Neural progenitor cell (in vitro differentiated cells): ENCODE results near the gene GM2A. TPM values are rescaled to one million over a fixed set of nuclear protein-coding genes. Genes with fewer than 3 reads are reported as not detected.

Experiments used
- DNase-seq: peaks from one replicate; pipeline ENCODE4 v3.0.0-alpha.2; 2016; ENCODE audit warnings: low spot score
- H2AFZ ChIP-seq: fragments of 200-600 bp; sonication (generic); replicated peaks from 2 replicates; pipeline ENCODE4 v1.6.1; 2016; ENCODE audit warnings: antibody characterized with exemption
- H3F3A ChIP-seq: fragments of 200-600 bp; sonication (generic); 2 replicates; pipeline ENCODE4 v1.6.1; 2016; ENCODE audit warnings: antibody characterized with exemption, low read depth
- H3K27ac ChIP-seq: fragments of 200-600 bp; sonication (generic); 2 replicates; pipeline ENCODE4 v1.5.1; 2016; ENCODE audit warnings: mild to moderate bottlenecking
- H3K27me3 ChIP-seq: fragments of 200-600 bp; sonication (generic); 2 replicates; pipeline ENCODE4 v1.6.1; 2016; ENCODE audit warnings: mild to moderate bottlenecking, moderate library complexity
- H3K36me3 ChIP-seq: fragments of 200-600 bp; sonication (generic); 2 replicates; pipeline ENCODE4 v1.5.1; 2016
- H3K4me1 ChIP-seq: fragments of 200-600 bp; sonication (generic); 2 replicates; pipeline ENCODE4 v1.6.1; 2016; ENCODE audit warnings: mixed run types
- H3K4me2 ChIP-seq: fragments of 200-600 bp; sonication (generic); 2 replicates; pipeline ENCODE4 v1.6.1; 2016
- H3K4me3 ChIP-seq: fragments of 200-600 bp; sonication (generic); 2 replicates; pipeline ENCODE4 v1.5.1; 2016
- H3K79me2 ChIP-seq: fragments of 200-600 bp; sonication (generic); 2 replicates; pipeline ENCODE4 v1.6.1; 2016; ENCODE audit warnings: low read depth
- H3K9ac ChIP-seq: fragments of 200-600 bp; sonication (generic); 2 replicates; pipeline ENCODE4 v1.6.1; 2016
- H3K9me3 ChIP-seq: fragments of 200-600 bp; sonication (generic); 2 replicates; pipeline ENCODE4 v1.5.1; 2016; ENCODE audit warnings: low read depth
- H4K20me1 ChIP-seq: fragments of 200-600 bp; sonication (generic); 2 replicates; pipeline ENCODE4 v1.6.1; 2016; ENCODE audit warnings: low read depth
- H3K27ac Mint-ChIP-seq: 3 replicates; pipeline ENCODE4 v1.8.0; 2021; ENCODE audit warnings: mixed read lengths
- H3K27me3 Mint-ChIP-seq: 2 replicates; pipeline ENCODE4 v1.8.0; 2022; ENCODE audit warnings: low read depth, mild to moderate bottlenecking, inconsistent platforms, moderate library complexity, mixed read lengths; ENCODE audit not compliant: insufficient read depth
- H3K36me3 Mint-ChIP-seq: 3 replicates; pipeline ENCODE4 v1.8.0; 2021; ENCODE audit warnings: mixed read lengths
- H3K4me1 Mint-ChIP-seq: 3 replicates; pipeline ENCODE4 v1.8.0; 2021; ENCODE audit warnings: mixed read lengths
- H3K4me3 Mint-ChIP-seq: 3 replicates; pipeline ENCODE4 v1.8.0; 2021; ENCODE audit warnings: mild to moderate bottlenecking, moderate library complexity, mixed read lengths
- H3K9me3 Mint-ChIP-seq: 3 replicates; pipeline ENCODE4 v1.8.0; 2020; ENCODE audit warnings: mixed read lengths
- EZH2 ChIP-seq: fragments of 200-600 bp; sonication (generic); IDR thresholded peaks from 2 replicates; pipeline ENCODE4 v1.6.1; 2017; ENCODE audit warnings: antibody characterized with exemption, mild to moderate bottlenecking, moderate library complexity
- EZH2phosphoT487 ChIP-seq: fragments of 200-600 bp; sonication (generic); IDR thresholded peaks from 2 replicates; pipeline ENCODE4 v1.6.1; 2017; ENCODE audit warnings: antibody characterized with exemption
- total RNA-seq: library from RNA; depleted of rRNA; stranded (reverse); fragments of >200 nt; gene quantifications from 2 replicates; pipeline ENCODE4 v1.2.3, GENCODE V29; 2015; ENCODE audit warnings: low replicate concordance
- TF ChIP-seq, protein P1 (sequence below): fragments of 200-600 bp; sonication (generic); IDR thresholded peaks from 2 replicates; pipeline ENCODE4 v1.5.1; 2017; ENCODE audit warnings: antibody characterized with exemption, mild to moderate bottlenecking

The GM2A gene
- total RNA-seq, 1 donor from 2014 or later, result 19.4 TPM

DNA sequence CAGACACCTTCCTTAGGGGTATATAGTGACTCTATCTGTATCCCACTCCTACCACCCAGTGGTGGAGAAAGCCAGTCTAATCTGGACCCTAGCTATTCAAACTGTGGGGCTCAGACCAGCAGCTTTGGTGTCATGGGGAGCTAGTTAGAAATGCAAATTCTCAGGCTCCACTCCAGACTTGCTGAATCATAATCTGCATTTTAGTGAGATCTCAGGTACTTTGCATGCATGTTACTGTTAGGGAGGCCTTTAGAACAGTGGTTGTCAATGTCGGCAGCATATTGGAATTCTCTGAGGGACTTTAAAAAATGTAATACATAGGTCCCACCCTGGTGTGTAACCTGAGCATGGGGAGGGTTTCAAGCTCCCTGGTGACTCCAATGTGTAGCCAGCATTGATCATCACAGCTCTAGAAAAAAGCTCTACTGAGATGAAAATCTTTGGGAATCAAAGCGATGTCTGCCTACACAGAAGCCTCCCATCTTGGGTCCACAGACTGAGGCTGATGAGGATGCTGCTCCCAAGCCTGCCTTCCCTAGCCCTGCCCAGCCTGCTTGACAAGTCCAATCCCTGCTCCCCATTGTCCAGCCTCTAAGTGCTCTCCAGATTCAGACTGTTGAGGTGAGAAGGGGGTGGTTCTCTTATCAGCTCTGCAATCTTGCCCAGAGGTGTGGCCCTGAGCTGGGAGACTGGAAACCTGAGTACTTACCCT is 11.9 kb upstream of the GM2A start:
- Mint-ChIP-seq H3K27me3 (peaks cover 4% of the 10 kb centered on the region), H3K4me3 (no peak overlapping the region), H3K9me3 (peaks cover 6% of the 10 kb centered on the region), H3K36me3 (no peaks in the 10 kb centered on the region), H3K27ac (no peak overlapping the region), H3K4me1 (peaks cover 2% of the 10 kb centered on the region)
- no peaks in the 10 kb centered on the region for H3K27me3 ChIP-seq
- no peak overlapping the region for H3K27ac ChIP-seq
- no peaks in the 10 kb centered on the region for H3F3A ChIP-seq
- H3K9me3 ChIP-seq, result no peaks in the 10 kb centered on the region
- no peaks in the 10 kb centered on the region for H3K79me2 ChIP-seq
- no peak overlapping the region for H3K4me2 ChIP-seq
- H3K9ac ChIP-seq, result no peak overlapping the region
- H3K4me3 ChIP-seq, result no peak overlapping the region
- no peaks in the 10 kb centered on the region for H3K36me3 ChIP-seq
- no peaks in the 10 kb centered on the region for H3K4me1 ChIP-seq
- TF ChIP-seq EZH2phosphoT487 (no peak), EZH2 (no peak)
- TF ChIP-seq, protein P1, sequence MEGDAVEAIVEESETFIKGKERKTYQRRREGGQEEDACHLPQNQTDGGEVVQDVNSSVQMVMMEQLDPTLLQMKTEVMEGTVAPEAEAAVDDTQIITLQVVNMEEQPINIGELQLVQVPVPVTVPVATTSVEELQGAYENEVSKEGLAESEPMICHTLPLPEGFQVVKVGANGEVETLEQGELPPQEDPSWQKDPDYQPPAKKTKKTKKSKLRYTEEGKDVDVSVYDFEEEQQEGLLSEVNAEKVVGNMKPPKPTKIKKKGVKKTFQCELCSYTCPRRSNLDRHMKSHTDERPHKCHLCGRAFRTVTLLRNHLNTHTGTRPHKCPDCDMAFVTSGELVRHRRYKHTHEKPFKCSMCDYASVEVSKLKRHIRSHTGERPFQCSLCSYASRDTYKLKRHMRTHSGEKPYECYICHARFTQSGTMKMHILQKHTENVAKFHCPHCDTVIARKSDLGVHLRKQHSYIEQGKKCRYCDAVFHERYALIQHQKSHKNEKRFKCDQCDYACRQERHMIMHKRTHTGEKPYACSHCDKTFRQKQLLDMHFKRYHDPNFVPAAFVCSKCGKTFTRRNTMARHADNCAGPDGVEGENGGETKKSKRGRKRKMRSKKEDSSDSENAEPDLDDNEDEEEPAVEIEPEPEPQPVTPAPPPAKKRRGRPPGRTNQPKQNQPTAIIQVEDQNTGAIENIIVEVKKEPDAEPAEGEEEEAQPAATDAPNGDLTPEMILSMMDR, result no peak
- no peaks in the 10 kb centered on the region for H4K20me1 ChIP-seq
- no peak overlapping the region for H2AFZ ChIP-seq
- no peak for DNase-seq

DNA sequence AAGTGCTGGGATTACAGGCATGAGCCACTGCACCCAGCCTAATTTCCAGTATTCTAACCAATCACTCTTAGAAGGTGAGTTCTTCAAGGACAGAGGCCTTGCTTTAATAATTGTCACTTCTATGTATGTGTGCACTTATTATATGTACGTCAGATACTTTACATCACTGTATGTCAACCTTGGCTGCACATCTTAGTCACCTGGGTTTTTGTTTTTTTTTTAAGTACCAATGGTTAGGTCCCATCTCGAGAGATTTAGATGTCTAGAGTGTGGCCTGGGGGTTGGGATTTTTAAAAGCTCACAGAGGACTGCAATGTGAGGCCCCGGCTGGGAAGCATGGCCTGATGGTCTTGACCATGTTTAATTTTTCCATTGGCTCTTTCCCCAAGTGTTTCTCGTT is 9.9 kb upstream of the GM2A start:
- Mint-ChIP-seq H3K9me3 (peaks cover 6% of the 10 kb centered on the region), H3K27ac (no peak overlapping the region), H3K36me3 (no peaks in the 10 kb centered on the region), H3K4me1 (peaks cover 2% of the 10 kb centered on the region), H3K4me3 (no peak overlapping the region), H3K27me3 (peaks cover 4% of the 10 kb centered on the region)
- no peak for TF ChIP-seq EZH2phosphoT487
- TF ChIP-seq, protein P1, result no peak
- TF ChIP-seq EZH2, result no peak
- H3K27me3 ChIP-seq, result no peaks in the 10 kb centered on the region
- H3K4me1 ChIP-seq, result no peaks in the 10 kb centered on the region
- no peak overlapping the region for H2AFZ ChIP-seq
- no peak overlapping the region for H3K9ac ChIP-seq
- H4K20me1 ChIP-seq, result no peaks in the 10 kb centered on the region
- H3K36me3 ChIP-seq, result no peaks in the 10 kb centered on the region
- no peak for DNase-seq
- H3F3A ChIP-seq, result no peaks in the 10 kb centered on the region
- no peak overlapping the region for H3K4me2 ChIP-seq
- H3K27ac ChIP-seq, result no peak overlapping the region
- no peaks in the 10 kb centered on the region for H3K9me3 ChIP-seq
- no peaks in the 10 kb centered on the region for H3K79me2 ChIP-seq
- H3K4me3 ChIP-seq, result no peak overlapping the region

DNA sequence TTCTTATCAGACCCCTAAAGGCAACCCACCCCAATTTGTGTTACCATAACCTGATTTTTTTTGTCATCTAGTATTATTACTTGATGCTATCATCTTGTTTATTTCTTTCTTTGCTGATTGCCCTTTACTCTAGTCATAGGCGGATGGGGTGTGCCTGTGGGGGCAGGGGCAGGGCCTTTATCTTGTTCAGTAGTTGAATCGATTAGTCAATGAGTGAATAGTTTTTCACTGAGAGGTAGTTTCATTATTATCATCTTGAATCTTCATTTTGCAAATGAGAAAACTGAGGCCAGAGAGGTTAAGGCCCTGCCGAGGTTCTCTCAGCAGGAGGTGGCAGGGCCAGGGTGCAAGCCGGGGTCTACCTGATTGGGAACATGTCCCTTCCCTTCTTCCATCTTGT is 9.4 kb upstream of the GM2A start:
- H3K36me3 Mint-ChIP-seq, result no peaks in the 10 kb centered on the region
- H3K9me3 Mint-ChIP-seq, result peaks cover 6% of the 10 kb centered on the region
- TF ChIP-seq EZH2phosphoT487, result no peak
- TF ChIP-seq, protein P1, result no peak
- TF ChIP-seq EZH2, result no peak
- H3K9me3 ChIP-seq, result no peaks in the 10 kb centered on the region
- H3K4me1 ChIP-seq, result no peaks in the 10 kb centered on the region
- no peak overlapping the region for H2AFZ ChIP-seq
- H3K36me3 ChIP-seq, result no peaks in the 10 kb centered on the region
- H3K4me3 ChIP-seq, result no peak overlapping the region
- H3K4me2 ChIP-seq, result no peak overlapping the region
- no peak for DNase-seq
- H3K27ac ChIP-seq, result no peak overlapping the region
- no peaks in the 10 kb centered on the region for H4K20me1 ChIP-seq
- no peak overlapping the region for H3K4me3 Mint-ChIP-seq
- no peak overlapping the region for H3K9ac ChIP-seq
- no peaks in the 10 kb centered on the region for H3F3A ChIP-seq
- peaks cover 4% of the 10 kb centered on the region for H3K27me3 Mint-ChIP-seq
- H3K27ac Mint-ChIP-seq, result no peak overlapping the region
- H3K79me2 ChIP-seq, result no peaks in the 10 kb centered on the region
- peaks cover 2% of the 10 kb centered on the region for H3K4me1 Mint-ChIP-seq
- H3K27me3 ChIP-seq, result no peaks in the 10 kb centered on the region
